Measurements from ENCODE around the gene AHI1. TPM values are rescaled to one million over a fixed set of nuclear protein-coding genes. Genes with fewer than 3 reads are reported as not detected.

Gene AHI1
- total RNA-seq, 1 experiment from 2014 or later, result 26.5 TPM

- peak; percentile 43 for DNase-seq (ENCODE audit: unreplicated experiment)
- no peak overlapping the region for H3K27ac Mint-ChIP-seq (ENCODE audit: low read depth, unreplicated experiment)
- intact Hi-C loops (cut with micrococcal nuclease), result no loop called here
- no peaks in the 10 kb centered on the region for H3K27me3 Mint-ChIP-seq (ENCODE audit: insufficient read depth, unreplicated experiment)
- H3K36me3 Mint-ChIP-seq (ENCODE audit: insufficient read depth, unreplicated experiment), result peaks cover 6% of the 10 kb centered on the region
- H3K4me3 Mint-ChIP-seq (ENCODE audit: unreplicated experiment), result no peak overlapping the region
- no peak for TF ChIP-seq CTCF (IDR thresholded peaks at IDR 0.05; ENCODE audit: unreplicated experiment)
- H3K9me3 Mint-ChIP-seq (ENCODE audit: unreplicated experiment), result no peaks in the 10 kb centered on the region
- no TSS peak for BruUV-seq (replicated peaks)
- POLR2A ChIA-PET, result interaction anchor here (0.7 to 0.9 kb wide), 2 partner anchors 17 to 42 kb away, joined by 3 read pairs; no protein-coding TSS in a partner anchor
- CTCF ChIA-PET, result interaction anchor here (0.5 to 1.2 kb wide), 2 partner anchors 35 to 131 kb away, joined by 3 read pairs; no protein-coding TSS in a partner anchor
- no peaks in the 10 kb centered on the region for H3K4me1 Mint-ChIP-seq (ENCODE audit: insufficient read depth, unreplicated experiment)
Observed at GRCh38 chr6:135291288-135292076, 206.1 kb downstream of the AHI1 start.

- Mint-ChIP-seq H3K4me1 (ENCODE audit: insufficient read depth, unreplicated experiment) (no peaks in the 10 kb centered on the region), H3K36me3 (ENCODE audit: insufficient read depth, unreplicated experiment) (peaks cover 6% of the 10 kb centered on the region), H3K4me3 (ENCODE audit: unreplicated experiment) (no peak overlapping the region), H3K27ac (ENCODE audit: low read depth, unreplicated experiment) (no peak overlapping the region), H3K9me3 (ENCODE audit: unreplicated experiment) (no peaks in the 10 kb centered on the region), H3K27me3 (ENCODE audit: insufficient read depth, unreplicated experiment) (no peaks in the 10 kb centered on the region)
- ChIA-PET POLR2A (interaction anchor here (1.0 kb wide), 2 partner anchors 28 to 40 kb away, joined by 4 to 6 read pairs; no protein-coding TSS in a partner anchor), CTCF (interaction anchor here (0.5 to 1.1 kb wide), 3 partner anchors 13 to 110 kb away, joined by 3 to 5 read pairs (median 3); no protein-coding TSS in a partner anchor)
- BruUV-seq (replicated peaks), result no TSS peak
- intact Hi-C loops (cut with micrococcal nuclease), result no loop called here
- no peak for DNase-seq (ENCODE audit: unreplicated experiment)
- no peak for TF ChIP-seq CTCF (IDR thresholded peaks at IDR 0.05; ENCODE audit: unreplicated experiment)
Observed at GRCh38 chr6:135289816-135290215, 207.7 kb downstream of the AHI1 start.

- intact Hi-C loops (cut with micrococcal nuclease), result no loop called here
- H3K27ac Mint-ChIP-seq (ENCODE audit: low read depth, unreplicated experiment), result no peak overlapping the region
- H3K4me3 Mint-ChIP-seq (ENCODE audit: unreplicated experiment), result no peak overlapping the region
- no peaks in the 10 kb centered on the region for H3K27me3 Mint-ChIP-seq (ENCODE audit: insufficient read depth, unreplicated experiment)
- H3K9me3 Mint-ChIP-seq (ENCODE audit: unreplicated experiment), result no peaks in the 10 kb centered on the region
- H3K4me1 Mint-ChIP-seq (ENCODE audit: insufficient read depth, unreplicated experiment), result no peaks in the 10 kb centered on the region
- no peak for DNase-seq (ENCODE audit: unreplicated experiment)
- BruUV-seq (replicated peaks), result no TSS peak
- POLR2A ChIA-PET, result no interaction called here
- H3K36me3 Mint-ChIP-seq (ENCODE audit: insufficient read depth, unreplicated experiment), result peaks cover 6% of the 10 kb centered on the region
- CTCF ChIA-PET, result interaction anchor here (0.6 kb wide), 1 partner anchor 50 kb away, joined by 4 read pairs; no protein-coding TSS in a partner anchor
- TF ChIP-seq CTCF (IDR thresholded peaks at IDR 0.05; ENCODE audit: unreplicated experiment), result no peak
Observed at GRCh38 chr6:135286962-135287538, 210.5 kb downstream of the AHI1 start.

GRCh38 chr6:135285165-135285564, 212.4 kb downstream of the AHI1 start:
- H3K27ac Mint-ChIP-seq (ENCODE audit: low read depth, unreplicated experiment), result no peak overlapping the region
- no peak for TF ChIP-seq CTCF (IDR thresholded peaks at IDR 0.05; ENCODE audit: unreplicated experiment)
- no peak for DNase-seq (ENCODE audit: unreplicated experiment)
- intact Hi-C loops (cut with micrococcal nuclease), result no loop called here
- BruUV-seq (replicated peaks), result no TSS peak
- POLR2A ChIA-PET, result interaction anchor here (0.7 kb wide), 1 partner anchor 74 kb away, joined by 3 read pairs; no protein-coding TSS in a partner anchor
- no peak overlapping the region for H3K4me3 Mint-ChIP-seq (ENCODE audit: unreplicated experiment)
- no peaks in the 10 kb centered on the region for H3K27me3 Mint-ChIP-seq (ENCODE audit: insufficient read depth, unreplicated experiment)
- H3K9me3 Mint-ChIP-seq (ENCODE audit: unreplicated experiment), result no peaks in the 10 kb centered on the region
- peaks cover 6% of the 10 kb centered on the region for H3K36me3 Mint-ChIP-seq (ENCODE audit: insufficient read depth, unreplicated experiment)
- CTCF ChIA-PET, result no interaction called here
- no peaks in the 10 kb centered on the region for H3K4me1 Mint-ChIP-seq (ENCODE audit: insufficient read depth, unreplicated experiment)
